Large intestine (tissue), 1 donor: ENCODE data around the gene IL31RA. TPM values are rescaled to one million over a fixed set of nuclear protein-coding genes. Genes with fewer than 3 reads are reported as not detected.

ENCODE experiments used
- polyA plus RNA-seq: library from polyadenylated mRNA; unstranded; fragments of 120-200 nt; gene quantifications from one replicate; pipeline ENCODE4 v1.2.1, GENCODE V29; 2013

Gene IL31RA
- polyA plus RNA-seq, 1 donor, result 0.03 TPM

Other genes with a start within 250 kb of the IL31RA start
- gene SLC38A9, start 139.0 kb upstream of the IL31RA start, polyA plus RNA-seq, result 25.9 TPM
- gene DDX4, start 113.3 kb upstream of the IL31RA start, polyA plus RNA-seq, result 0.10 TPM
- gene IL6ST, start 143.6 kb downstream of the IL31RA start, polyA plus RNA-seq, result 55.2 TPM